Esophagus muscularis mucosa (tissue), 4 donors: ENCODE measurements around the gene COL5A1. TPM values are rescaled to one million over a fixed set of nuclear protein-coding genes. Genes with fewer than 3 reads are reported as not detected.

ENCODE experiments used
- DNase-seq: peaks from one replicate; pipeline ENCODE4 v3.0.0-alpha.2; 2017; ENCODE audit errors: extremely low spot score
- H3K27ac ChIP-seq, 4 donors: fragments of 200-600 bp; sonication (generic); replicated peaks in 1 of 4; 1 replicate in 3 of 4; 2 replicates in 1 of 4; pipeline ENCODE4 v1.5.1; 2016 to 2019; ENCODE audit warnings: mild to moderate bottlenecking in 1 of 4
- H3K27me3 ChIP-seq, 4 donors: fragments of 200-600 bp; sonication (generic); one replicate each; pipeline versions ENCODE4 v1.5.1 to v1.6.0; 2016 to 2019
- H3K36me3 ChIP-seq, 4 donors: fragments of 200-600 bp; sonication (generic); one replicate each; pipeline ENCODE4 v1.5.1; 2016 to 2019
- H3K4me1 ChIP-seq, 4 donors: fragments of 200-600 bp; sonication (generic); one replicate each; pipeline ENCODE4 v1.5.1; 2016 to 2019
- H3K4me3 ChIP-seq, 4 donors: fragments of 200-600 bp; sonication (generic); 1 replicate in 2 of 4; 2 replicates in 2 of 4; pipeline ENCODE4 v1.5.1; 2016 to 2019; ENCODE audit warnings: mild to moderate bottlenecking in 4 of 4, moderate library complexity in 1 of 4
- H3K9me3 ChIP-seq, 4 donors: fragments of 200-600 bp; sonication (generic); 1 replicate in 3 of 4; 2 replicates in 1 of 4; pipeline ENCODE4 v1.5.1; 2016 to 2019
- EP300 ChIP-seq: sonication (generic); formaldehyde crosslinking; IDR thresholded peaks from one replicate; pipeline ENCODE4 v1.6.1; 2017; ENCODE audit warnings: antibody characterized with exemption
- POLR2A ChIP-seq: fragments of 450-650 bp; IDR thresholded peaks from one replicate; pipeline ENCODE4 v1.6.1; 2017; ENCODE audit warnings: antibody characterized with exemption, moderate library complexity, mild to moderate bottlenecking, low read depth
- POLR2AphosphoS5 ChIP-seq, 2 donors: sonication (generic); formaldehyde crosslinking; IDR thresholded peaks; one replicate each; pipeline ENCODE4 v1.6.1; 2017; ENCODE audit warnings: antibody characterized with exemption in 2 of 2
- WGBS: methylation state at CpG from one replicate; pipeline ENCODE4 v1.1.5; 2018; 5-methylcytosine and 5-hydroxymethylcytosine counted together
- intact Hi-C: fragments of 100-400 bp; cut with DNase I; formaldehyde crosslinking; loops from one replicate; pipeline ENCODE4 v1.15.1; 2023
- total RNA-seq, 4 donors: library from RNA; depleted of rRNA; stranded (reverse); fragments of >200 nt; gene quantifications; one replicate each; pipeline versions ENCODE4 v1.1.0 to v1.2.1, GENCODE V29; 2016
- TF ChIP-seq, protein P1 (sequence below), 3 experiments: fragments of 200-600 bp in 2 of 3; fragments of 450-650 bp in 1 of 3; sonication (generic) in 2 of 3; IDR thresholded peaks; one replicate each; pipeline ENCODE4 v1.5.1; 2017 to 2019; ENCODE audit warnings: antibody characterized with exemption in 3 of 3, mild to moderate bottlenecking in 2 of 3, moderate library complexity in 1 of 3

The COL5A1 gene
- total RNA-seq, 4 donors from 2014 or later: 36.0 to 89.5 (median 56.4) TPM

DNA sequence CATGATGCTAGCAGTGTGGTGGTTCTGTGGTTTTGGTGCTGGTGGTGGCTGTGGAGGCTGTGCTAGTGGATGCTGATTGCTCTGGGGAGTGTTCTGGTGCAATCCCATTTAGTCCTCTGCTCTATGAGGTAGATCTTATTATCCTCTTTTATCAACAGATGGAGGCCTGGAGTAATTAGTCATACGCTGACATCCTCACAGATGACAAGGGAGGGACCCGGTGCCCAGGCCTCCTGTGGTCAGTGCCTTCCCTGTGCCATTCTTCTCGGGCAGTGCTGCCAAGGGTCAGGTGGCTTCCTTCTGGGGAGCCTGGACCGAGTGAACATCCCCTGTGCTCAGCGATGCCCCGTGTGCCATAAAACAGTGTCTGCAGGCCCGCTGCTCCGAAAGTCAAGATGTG, 74.5 kb downstream of the COL5A1 start:
- Histone ChIP-seq H3K9me3 (no peaks in the 10 kb centered on the region), H3K4me3 (no peak overlapping the region), H3K4me1 (peaks cover 1 to 55% (median 41%) of the 10 kb centered on the region in 4 donors), H3K27ac (no peak overlapping the region), H3K36me3 (peaks cover 0 to 38% (median 14%) of the 10 kb centered on the region in 4 donors), H3K27me3 (no peaks in the 10 kb centered on the region)
- intact Hi-C loops: no loop called here
- DNase-seq: no peak
- WGBS: 68% methylated on average over 4 of the region's 8 CpGs
- TF ChIP-seq EP300: no peak
- TF ChIP-seq, protein P1, sequence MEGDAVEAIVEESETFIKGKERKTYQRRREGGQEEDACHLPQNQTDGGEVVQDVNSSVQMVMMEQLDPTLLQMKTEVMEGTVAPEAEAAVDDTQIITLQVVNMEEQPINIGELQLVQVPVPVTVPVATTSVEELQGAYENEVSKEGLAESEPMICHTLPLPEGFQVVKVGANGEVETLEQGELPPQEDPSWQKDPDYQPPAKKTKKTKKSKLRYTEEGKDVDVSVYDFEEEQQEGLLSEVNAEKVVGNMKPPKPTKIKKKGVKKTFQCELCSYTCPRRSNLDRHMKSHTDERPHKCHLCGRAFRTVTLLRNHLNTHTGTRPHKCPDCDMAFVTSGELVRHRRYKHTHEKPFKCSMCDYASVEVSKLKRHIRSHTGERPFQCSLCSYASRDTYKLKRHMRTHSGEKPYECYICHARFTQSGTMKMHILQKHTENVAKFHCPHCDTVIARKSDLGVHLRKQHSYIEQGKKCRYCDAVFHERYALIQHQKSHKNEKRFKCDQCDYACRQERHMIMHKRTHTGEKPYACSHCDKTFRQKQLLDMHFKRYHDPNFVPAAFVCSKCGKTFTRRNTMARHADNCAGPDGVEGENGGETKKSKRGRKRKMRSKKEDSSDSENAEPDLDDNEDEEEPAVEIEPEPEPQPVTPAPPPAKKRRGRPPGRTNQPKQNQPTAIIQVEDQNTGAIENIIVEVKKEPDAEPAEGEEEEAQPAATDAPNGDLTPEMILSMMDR (IDR thresholded peaks at IDR 0.05): no peak
- no peak for TF ChIP-seq POLR2A
- TF ChIP-seq POLR2AphosphoS5 (IDR thresholded peaks at IDR 0.05): no peak

DNA sequence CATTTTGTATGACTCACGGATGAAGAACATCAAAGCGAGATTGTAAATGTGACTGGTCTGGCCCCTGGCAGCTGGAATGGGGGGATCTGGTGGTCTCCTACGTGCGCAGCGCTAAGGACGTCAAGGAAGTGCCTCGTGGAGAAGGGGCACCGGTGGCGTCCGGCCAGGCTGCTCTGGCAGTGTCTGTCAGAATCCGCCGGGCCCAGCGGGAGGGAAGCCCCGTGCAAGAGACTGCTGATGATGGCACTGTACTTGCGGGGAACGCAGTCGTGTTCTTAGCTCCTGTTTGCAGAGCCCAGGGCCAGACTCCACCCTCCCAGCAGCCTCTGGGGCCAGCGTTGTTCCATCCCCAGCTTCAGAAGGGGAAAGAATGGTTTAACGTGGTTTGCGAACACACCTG, 75.5 kb downstream of the COL5A1 start:
- 82% methylated on average over 17 of the region's 20 CpGs for WGBS
- no peaks in the 10 kb centered on the region for H3K27me3 ChIP-seq
- H3K9me3 ChIP-seq: no peaks in the 10 kb centered on the region
- no peak for DNase-seq
- TF ChIP-seq EP300 (no peak), POLR2A (no peak), POLR2AphosphoS5 (IDR thresholded peaks at IDR 0.05) (no peak)
- TF ChIP-seq, protein P1 (IDR thresholded peaks at IDR 0.05): no peak
- peaks cover 0 to 38% (median 14%) of the 10 kb centered on the region in 4 donors for H3K36me3 ChIP-seq
- intact Hi-C loops: no loop called here
- H3K27ac ChIP-seq: peak overlapping the region in 1 of 4 donors; percentile 54
- H3K4me3 ChIP-seq: no peak overlapping the region
- peaks cover 0 to 56% (median 41%) of the 10 kb centered on the region in 4 donors for H3K4me1 ChIP-seq

DNA sequence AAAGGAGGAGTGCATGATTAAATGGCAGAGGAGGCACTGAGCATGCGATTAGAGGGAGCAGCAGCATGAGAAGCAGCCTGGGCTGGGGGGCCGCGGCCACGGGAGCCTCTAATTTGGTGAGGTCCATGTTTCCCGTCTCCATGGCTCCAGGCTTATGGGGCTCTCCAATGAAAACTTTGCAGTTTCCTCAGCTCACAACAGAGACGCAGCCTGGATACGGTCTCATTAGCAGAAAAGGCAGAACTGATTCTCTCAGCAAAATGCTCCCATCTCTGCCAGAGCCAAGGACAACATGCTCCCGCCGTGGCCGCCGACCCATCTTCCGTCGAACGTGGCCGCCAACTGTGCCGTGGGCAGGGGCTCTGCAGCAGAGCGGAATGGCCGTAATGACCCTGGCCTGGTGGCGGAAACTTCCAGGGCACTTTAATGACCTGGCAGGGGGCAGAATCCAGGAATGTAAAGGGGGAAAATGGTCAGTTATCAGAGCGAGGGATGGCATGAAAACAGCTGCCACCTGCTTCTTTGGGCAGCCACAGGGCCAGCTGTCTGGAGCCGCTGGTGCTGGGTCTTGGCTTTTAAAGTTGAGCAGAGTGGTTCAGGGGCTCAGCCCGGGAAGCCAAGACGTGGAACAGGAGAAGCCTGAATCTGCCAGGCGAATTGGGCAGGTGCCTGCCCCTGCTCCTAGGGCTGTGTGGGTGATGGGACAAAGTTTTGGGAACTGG, 76.5 kb downstream of the COL5A1 start:
- Histone ChIP-seq H3K27me3 (no peaks in the 10 kb centered on the region), H3K4me1 (peaks cover 3 to 57% (median 40%) of the 10 kb centered on the region in 4 donors), H3K9me3 (no peaks in the 10 kb centered on the region), H3K4me3 (no peak overlapping the region), H3K36me3 (peaks cover 0 to 39% (median 14%) of the 10 kb centered on the region in 4 donors), H3K27ac (peak overlapping the region in 3 of 4 donors; percentile 6 to 54 (median 26))
- 92% methylated on average over 22 of the region's 24 CpGs for WGBS
- intact Hi-C loops: no loop called here
- no peak for DNase-seq
- no peak for TF ChIP-seq POLR2A
- no peak for TF ChIP-seq EP300
- TF ChIP-seq POLR2AphosphoS5 (IDR thresholded peaks at IDR 0.05): no peak
- TF ChIP-seq, protein P1 (IDR thresholded peaks at IDR 0.05): no peak

DNA sequence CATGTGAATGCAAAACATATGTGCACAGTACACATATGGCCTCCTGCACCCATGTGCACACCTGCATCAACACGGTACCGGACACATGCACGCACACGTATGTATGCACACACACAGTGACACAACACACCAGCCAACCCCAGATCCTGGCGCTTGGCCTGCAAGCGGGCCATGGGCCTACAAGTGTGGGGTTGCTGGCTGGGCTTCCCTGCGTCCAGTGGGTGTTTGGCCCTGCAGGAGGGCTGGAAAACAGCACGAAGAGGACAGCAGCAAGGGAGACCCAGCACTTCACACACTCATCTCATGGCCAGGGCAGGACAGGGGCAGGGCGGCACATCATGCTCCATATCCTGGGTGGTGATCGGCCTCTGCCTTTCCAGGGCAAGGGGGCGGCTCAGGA, 77.7 kb downstream of the COL5A1 start:
- H3K36me3 ChIP-seq: peaks cover 0 to 41% (median 14%) of the 10 kb centered on the region in 4 donors
- peaks cover 3 to 68% (median 45%) of the 10 kb centered on the region in 4 donors for H3K4me1 ChIP-seq
- no peaks in the 10 kb centered on the region for H3K9me3 ChIP-seq
- no peak overlapping the region for H3K4me3 ChIP-seq
- 94% methylated on average over 11 of the region's 11 CpGs for WGBS
- TF ChIP-seq, protein P1 (IDR thresholded peaks at IDR 0.05): no peak
- TF ChIP-seq EP300: no peak
- TF ChIP-seq POLR2A: no peak
- no peak for TF ChIP-seq POLR2AphosphoS5 (IDR thresholded peaks at IDR 0.05)
- intact Hi-C loops: no loop called here
- no peak for DNase-seq
- no peak overlapping the region for H3K27ac ChIP-seq
- H3K27me3 ChIP-seq: no peaks in the 10 kb centered on the region
